ENCODE results near the gene EYA2.

Gene EYA2

GRCh38 chr20:46978951-46979491, 84.4 kb downstream of the EYA2 start:
- no peak for DNase-seq (ENCODE audit: low read depth, low spot score)

DNA sequence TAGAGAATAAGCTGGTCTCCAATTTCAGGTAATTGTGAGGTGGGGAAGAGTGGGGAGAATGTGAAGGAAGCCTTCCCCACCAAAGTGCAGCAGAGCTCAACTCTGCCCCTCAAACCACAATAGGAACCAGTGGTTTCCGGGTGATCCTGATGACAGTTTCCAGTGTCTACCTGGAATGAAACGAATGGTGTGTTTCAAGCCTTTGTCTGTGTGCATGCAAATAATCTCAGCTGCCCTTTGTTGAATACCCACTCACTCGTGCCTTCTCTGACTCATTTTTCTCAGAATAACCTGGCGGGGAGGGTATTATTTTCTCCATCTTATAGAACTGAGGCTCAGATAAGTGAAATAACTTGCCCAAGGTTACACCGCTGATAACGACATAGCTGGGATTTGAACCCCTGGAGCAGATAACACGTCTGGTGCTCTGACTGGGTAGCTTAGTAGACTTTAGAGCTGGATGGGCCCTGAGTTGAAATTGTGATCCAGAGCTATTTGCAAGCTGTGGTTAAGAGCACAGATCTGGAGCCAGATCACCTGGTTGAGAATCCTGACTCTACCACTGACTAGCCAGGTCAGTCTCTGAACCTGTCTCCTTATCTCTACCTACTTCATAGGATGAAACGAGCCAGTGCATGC, 85.1 kb downstream of the EYA2 start:
- no peak for DNase-seq (ENCODE audit: low read depth, low spot score)

DNA sequence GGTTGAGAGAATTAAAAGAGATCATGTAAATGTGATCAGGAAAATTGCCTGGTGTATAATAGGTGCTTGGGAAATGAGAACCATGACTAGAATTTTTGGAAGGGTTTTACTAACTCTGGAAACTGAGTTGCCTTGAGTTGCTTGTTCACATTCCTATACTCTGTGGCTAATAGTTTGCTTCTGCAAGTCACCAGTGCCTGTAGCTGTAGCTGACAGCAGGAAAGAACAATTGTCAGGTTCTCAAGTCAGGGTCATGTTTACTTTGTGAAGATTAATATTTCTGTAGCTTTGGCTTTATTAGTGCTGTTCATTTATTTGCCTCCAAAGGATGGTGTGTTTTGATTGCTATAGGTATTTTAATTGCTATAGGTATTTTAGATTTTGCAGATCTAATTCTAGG, 86.5 kb downstream of the EYA2 start:
- no peak for DNase-seq (ENCODE audit: low read depth, low spot score)

DNA sequence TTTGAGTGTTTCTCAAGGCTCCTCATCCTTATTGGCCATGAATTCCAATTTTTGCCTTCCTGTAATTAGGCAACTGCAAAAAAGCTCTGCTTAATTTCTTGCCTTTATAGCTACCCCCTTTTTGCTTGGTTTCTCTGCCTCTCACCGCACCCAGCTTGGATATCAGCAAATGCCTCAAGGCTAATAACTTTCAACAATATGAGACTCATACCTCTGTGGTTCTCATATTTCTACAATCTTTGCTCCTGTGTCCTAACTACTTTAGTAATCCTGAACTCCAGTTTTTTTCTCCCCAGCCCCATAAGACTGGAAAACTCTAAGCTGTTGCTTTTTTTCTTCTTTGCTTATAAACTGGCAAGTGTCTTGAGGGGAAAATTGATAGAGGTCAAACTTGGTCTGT, 88.8 kb downstream of the EYA2 start:
- no peak for DNase-seq (ENCODE audit: low read depth, low spot score)

DNA sequence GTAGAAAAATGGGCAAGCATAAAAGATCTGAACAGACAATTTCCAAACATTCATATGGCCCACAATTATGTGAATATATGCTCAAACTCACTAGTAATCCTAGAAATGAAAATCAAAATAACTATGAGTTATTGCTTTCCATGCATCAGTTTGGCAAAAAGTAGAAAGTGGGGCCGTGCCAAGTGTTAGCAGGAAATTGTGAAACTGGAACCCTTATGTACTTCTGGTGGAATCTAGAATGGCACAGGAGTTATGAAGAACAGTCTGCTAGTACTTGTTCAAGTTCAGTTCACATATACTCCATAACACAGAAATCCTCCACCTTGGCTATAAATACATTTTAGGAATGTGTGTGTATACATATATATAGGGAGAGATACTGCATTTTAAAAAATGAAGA, 89.8 kb downstream of the EYA2 start:
- DNase-seq (ENCODE audit: low read depth, low spot score) = no peak

GRCh38 chr20:46985250-46985649, 90.6 kb downstream of the EYA2 start:
- no peak for DNase-seq (ENCODE audit: low read depth, low spot score)

DNA sequence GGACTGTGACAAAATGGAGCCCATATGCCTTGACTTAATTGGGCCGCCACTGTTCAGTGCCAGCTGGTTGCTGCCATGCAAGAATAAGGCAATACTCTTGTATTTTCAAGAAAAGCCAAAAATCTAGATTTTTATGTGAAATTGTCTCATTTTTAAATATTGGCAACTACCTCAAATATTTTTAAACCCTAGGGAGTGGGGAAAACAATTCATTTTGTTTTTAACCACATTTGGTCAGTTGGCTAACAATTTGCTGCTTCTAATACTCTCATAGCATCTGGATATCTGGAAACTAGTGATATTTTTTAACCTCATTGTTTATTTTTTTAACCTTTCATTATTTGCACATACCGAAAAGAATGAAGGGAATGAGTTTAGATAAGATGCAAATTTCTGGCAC, 91.0 kb downstream of the EYA2 start:
- no peak for DNase-seq (ENCODE audit: low read depth, low spot score)

DNA sequence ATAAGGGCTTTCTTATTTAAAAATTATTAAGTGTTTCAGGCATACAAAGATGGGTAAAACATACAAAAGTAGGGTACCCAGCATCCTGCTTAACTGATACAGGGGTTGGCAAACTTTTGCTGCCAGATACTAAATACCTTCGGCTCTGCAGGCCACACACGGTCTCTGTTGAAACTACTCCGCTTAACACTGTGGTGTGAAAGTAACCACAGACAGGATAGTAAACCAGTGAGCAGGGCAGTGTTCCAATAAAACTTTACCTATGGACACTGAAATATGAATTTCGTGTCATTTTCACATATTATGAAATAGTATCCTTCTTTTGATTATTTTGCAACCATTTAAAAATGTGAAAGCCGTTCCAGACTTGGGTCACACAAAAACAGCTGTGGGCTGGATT, 92.4 kb downstream of the EYA2 start:
- DNase-seq (ENCODE audit: low read depth, low spot score) = no peak

DNA sequence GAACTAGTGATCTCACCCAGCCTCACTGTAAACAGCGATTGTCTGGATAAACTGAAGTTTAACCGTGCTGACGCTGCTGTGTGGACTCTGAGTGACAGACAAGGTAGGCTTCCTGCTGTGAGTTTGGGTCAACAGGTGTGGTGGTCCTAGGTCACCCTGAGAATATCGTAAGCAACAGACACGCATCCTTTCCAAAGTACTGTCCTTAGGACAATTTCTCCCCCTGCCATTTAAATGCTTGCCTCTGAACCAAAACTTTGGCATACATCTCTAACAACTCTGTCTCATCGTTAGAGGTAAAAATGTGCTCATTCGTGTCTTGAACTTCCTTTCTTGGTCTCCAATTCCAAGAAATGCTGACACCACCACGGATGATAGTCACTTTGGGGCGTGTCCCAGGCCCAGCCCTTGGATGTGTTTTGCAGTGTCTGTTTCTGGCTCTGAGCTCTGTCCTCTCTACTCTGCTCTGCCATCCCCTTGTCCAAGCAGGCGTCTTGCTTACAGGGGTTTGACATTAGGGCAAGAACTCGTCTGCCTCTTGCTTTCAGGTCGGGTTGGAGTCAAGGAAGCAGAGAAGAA, 95.5 kb downstream of the EYA2 start:
- no peak for DNase-seq (ENCODE audit: low read depth, low spot score)

- no peak for DNase-seq (ENCODE audit: low read depth, low spot score)
Measured at GRCh38 chr20:46990596-46991104, 96.0 kb downstream of the EYA2 start.

DNA sequence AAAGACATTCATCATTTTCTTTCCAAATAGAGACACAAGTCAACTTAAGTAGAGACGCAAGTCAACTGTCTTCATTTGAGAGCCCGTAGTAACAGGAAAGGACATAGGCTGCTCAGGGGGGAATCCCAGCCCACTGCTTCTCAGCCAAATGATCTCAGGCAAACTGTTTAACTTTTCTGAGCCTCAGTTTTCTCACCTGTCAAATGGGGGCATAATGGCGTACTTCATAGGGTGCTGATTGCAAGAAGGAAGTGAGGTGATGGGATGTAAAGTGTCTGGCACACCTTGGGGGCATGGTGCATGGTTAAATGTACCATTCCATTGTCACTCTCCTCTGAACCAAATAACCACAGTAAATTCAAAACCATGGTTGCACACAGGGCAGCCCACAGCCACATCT, 96.5 kb downstream of the EYA2 start:
- DNase-seq (ENCODE audit: low read depth, low spot score) = no peak

DNA sequence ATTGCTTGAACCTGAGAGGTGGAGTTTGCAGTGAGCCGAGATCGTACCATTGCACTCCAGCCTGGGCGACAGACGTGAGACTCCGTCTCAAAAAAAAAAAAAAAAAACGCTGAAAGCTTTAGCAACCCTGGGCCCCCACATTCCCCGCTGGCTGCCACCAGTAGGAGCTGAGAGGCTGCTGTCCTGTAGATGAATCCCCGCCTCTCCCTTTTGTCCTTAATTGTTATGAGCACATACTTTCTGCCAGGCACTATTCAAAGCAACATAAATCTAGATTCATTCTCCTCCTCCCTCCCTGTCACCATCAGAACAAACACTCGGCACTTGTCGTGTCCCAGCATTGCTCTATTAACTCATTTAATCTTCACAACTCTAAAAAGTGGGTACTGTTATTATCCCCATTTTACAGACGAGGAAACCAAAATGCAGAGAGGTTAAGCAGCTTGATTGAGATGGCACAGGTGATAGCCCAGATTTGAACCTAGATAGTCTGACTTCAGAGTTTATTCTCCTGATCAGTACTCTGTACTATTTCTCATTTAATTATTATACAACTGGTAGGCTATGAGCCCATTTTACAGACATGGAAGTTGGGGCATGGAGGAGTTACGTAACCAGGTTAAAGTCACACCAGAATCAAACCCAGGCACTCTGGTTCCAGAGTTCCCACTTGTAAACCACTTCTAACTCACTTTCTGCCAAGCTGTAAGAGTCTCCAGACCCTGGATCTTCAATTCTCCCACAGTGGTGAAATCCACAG, 97.4 kb downstream of the EYA2 start:
- no peak for DNase-seq (ENCODE audit: low read depth, low spot score)

- DNase-seq (ENCODE audit: low read depth, low spot score) = no peak
Measured at GRCh38 chr20:46992640-46993035, 98.0 kb downstream of the EYA2 start.

- DNase-seq (ENCODE audit: low read depth, low spot score) = no peak
Measured at GRCh38 chr20:46993465-46994095, 98.9 kb downstream of the EYA2 start.

DNA sequence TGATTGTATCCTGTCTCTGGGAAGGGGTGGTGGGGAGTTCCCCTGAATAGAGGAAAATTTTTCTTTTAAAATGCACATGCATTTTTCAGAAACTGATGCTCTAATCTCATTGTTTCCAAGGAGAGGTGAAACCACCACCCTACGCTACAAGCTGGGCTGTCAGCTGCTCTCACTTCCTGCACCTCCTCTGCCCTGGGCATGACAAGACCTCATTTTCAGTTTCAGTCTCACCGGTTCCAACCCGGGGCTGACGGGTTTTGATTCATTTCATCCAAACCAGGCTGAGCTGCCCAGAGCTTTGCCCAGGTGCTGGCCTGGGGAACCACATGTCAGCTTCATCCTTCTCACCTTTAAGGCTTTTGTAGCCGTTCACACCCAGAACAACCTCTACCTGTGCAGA, 99.7 kb downstream of the EYA2 start:
- DNase-seq (ENCODE audit: low read depth, low spot score) = no peak

- DNase-seq (ENCODE audit: low read depth, low spot score) = no peak
Measured at GRCh38 chr20:46995561-46996142, 101.0 kb downstream of the EYA2 start.

GRCh38 chr20:46997187-46997586, 102.5 kb downstream of the EYA2 start:
- DNase-seq (ENCODE audit: low read depth, low spot score) = no peak

GRCh38 chr20:46998477-46999240, 104.0 kb downstream of the EYA2 start:
- no peak for DNase-seq (ENCODE audit: low read depth, low spot score)

GRCh38 chr20:46999801-47000465, 105.3 kb downstream of the EYA2 start:
- DNase-seq (ENCODE audit: low read depth, low spot score) = no peak

GRCh38 chr20:47003223-47003622, 108.6 kb downstream of the EYA2 start:
- no peak for DNase-seq (ENCODE audit: low read depth, low spot score)

GRCh38 chr20:47004179-47004578, 109.5 kb downstream of the EYA2 start:
- no peak for DNase-seq (ENCODE audit: low read depth, low spot score)
